Neural cell (in vitro differentiated cells): ENCODE measurements around the gene SPP1. TPM values are rescaled to one million over a fixed set of nuclear protein-coding genes. Genes with fewer than 3 reads are reported as not detected.
A peak's percentile ranks its signal among the peaks of the same experiment; 100 is the strongest.

Experiments used
- H2AFZ ChIP-seq: fragments of 200-600, 300-800 bp; sonication (generic), shearing (Covaris generic); 2 replicates; pipeline ENCODE4 v1.6.0; 2014; ENCODE audit warnings: low read depth, mild to moderate bottlenecking, antibody characterized with exemption, low read length, moderate library complexity
- H3F3A ChIP-seq: fragments of 200-600 bp; shearing (Covaris generic); 2 replicates; pipeline ENCODE4 v1.6.1; 2016; ENCODE audit warnings: mild to moderate bottlenecking, moderate library complexity, mixed read lengths, antibody characterized with exemption, low read length; ENCODE audit not compliant: insufficient read depth, poor library complexity, severe bottlenecking
- H3K27ac ChIP-seq: fragments of 200-600, 300-800 bp; sonication (generic), shearing (Covaris generic); 2 replicates; pipeline ENCODE4 v1.5.1; 2014; ENCODE audit warnings: mild to moderate bottlenecking, low read length, moderate library complexity
- H3K27me3 ChIP-seq: fragments of 300-800, 200-600 bp; sonication (generic), shearing (Covaris generic); 2 replicates; pipeline ENCODE4 v1.6.0; 2014; ENCODE audit warnings: mild to moderate bottlenecking, low read depth, low read length, moderate library complexity; ENCODE audit not compliant: insufficient read depth
- H3K36me3 ChIP-seq: fragments of 300-800, 200-600 bp; sonication (generic), shearing (Covaris generic); 2 replicates; pipeline ENCODE4 v1.5.1; 2014; ENCODE audit warnings: mild to moderate bottlenecking, antibody characterized with exemption, low read length, moderate library complexity; ENCODE audit not compliant: insufficient read depth
- H3K4me2 ChIP-seq: fragments of 300-800, 200-600 bp; sonication (generic), shearing (Covaris generic); 2 replicates; pipeline ENCODE4 v1.6.0; 2014; ENCODE audit warnings: mild to moderate bottlenecking, low read length
- H3K4me3 ChIP-seq: fragments of 300-800, 200-600 bp; sonication (generic), shearing (Covaris generic); 2 replicates; pipeline ENCODE4 v1.5.1; 2014; ENCODE audit warnings: mild to moderate bottlenecking, low read length, moderate library complexity
- H3K79me2 ChIP-seq: fragments of 200-600 bp; shearing (Covaris generic); replicated peaks from 2 replicates; pipeline ENCODE4 v1.6.0; 2014; ENCODE audit warnings: mild to moderate bottlenecking, low read length, moderate library complexity; ENCODE audit not compliant: insufficient read depth
- H3K9ac ChIP-seq: fragments of 300-800, 200-600 bp; sonication (generic), shearing (Covaris generic); 2 replicates; pipeline ENCODE4 v1.6.1; 2016; ENCODE audit warnings: mild to moderate bottlenecking, low read length, mixed read lengths
- H3K9me2 ChIP-seq: fragments of 200-600 bp; shearing (Covaris generic); 2 replicates; pipeline ENCODE4 v1.6.1; 2016; ENCODE audit warnings: mild to moderate bottlenecking, low read length, mixed read lengths; ENCODE audit not compliant: insufficient read depth
- H3K9me3 ChIP-seq: fragments of 200-600, 300-800 bp; sonication (generic), shearing (Covaris generic); 2 replicates; pipeline ENCODE4 v1.6.1; 2016; ENCODE audit warnings: mild to moderate bottlenecking, mixed run types, low read length, moderate library complexity, mixed read lengths
- H4K20me1 ChIP-seq: fragments of 200-600 bp; shearing (Covaris generic); 2 replicates; pipeline ENCODE4 v1.6.1; 2016; ENCODE audit warnings: mild to moderate bottlenecking, mixed run types; ENCODE audit not compliant: insufficient read depth
- EZH2 ChIP-seq: fragments of 200-600, 300-800 bp; shearing (Covaris generic), sonication (generic); IDR thresholded peaks from 2 replicates; pipeline ENCODE4 v1.6.1; 2014; ENCODE audit warnings: antibody characterized with exemption, low read length, borderline replicate concordance, mild to moderate bottlenecking; ENCODE audit not compliant: insufficient read depth, poor library complexity, severe bottlenecking
- MXI1 ChIP-seq: fragments of 450-650 bp; conservative IDR thresholded peaks from 2 replicates; pipeline ENCODE4 v1.6.1; 2014; ENCODE audit warnings: antibody characterized with exemption, mild to moderate bottlenecking; ENCODE audit not compliant: poor library complexity, severe bottlenecking
- RAD21 ChIP-seq: fragments of 450-650 bp; conservative IDR thresholded peaks from 2 replicates; pipeline ENCODE4 v1.6.1; 2014; ENCODE audit warnings: antibody characterized with exemption, mild to moderate bottlenecking, moderate library complexity
- SMC3 ChIP-seq: fragments of 450-650 bp; conservative IDR thresholded peaks from 2 replicates; pipeline ENCODE4 v1.6.1; 2014; ENCODE audit warnings: antibody characterized with exemption, mild to moderate bottlenecking, moderate library complexity; ENCODE audit not compliant: poor library complexity
- TAF1 ChIP-seq: IDR thresholded peaks from 2 replicates; pipeline ENCODE4 v1.6.1; 2012; ENCODE audit warnings: low read depth
- polyA plus RNA-seq: library from polyadenylated mRNA; depleted of rRNA; stranded (reverse); fragments of >200 nt; gene quantifications from 2 replicates; pipeline ENCODE4 v1.2.3, GENCODE V29; 2014
- TF ChIP-seq, protein P1 (sequence below): fragments of 450-650 bp; IDR thresholded peaks from 2 replicates; pipeline ENCODE4 v1.5.1; 2014; ENCODE audit warnings: antibody characterized with exemption, mild to moderate bottlenecking, moderate library complexity; ENCODE audit not compliant: poor library complexity, severe bottlenecking

The SPP1 gene
- polyA plus RNA-seq, 1 donor from 2014 or later, result 0.35 TPM

GRCh38 chr4:87973283-87974169 is 2.0 kb upstream of the SPP1 start:
- no peak overlapping the region for H3K4me3 ChIP-seq
- no peaks in the 10 kb centered on the region for H3K36me3 ChIP-seq
- no peak overlapping the region for H3K9ac ChIP-seq
- no peaks in the 10 kb centered on the region for H3F3A ChIP-seq
- H3K27me3 ChIP-seq, result no peaks in the 10 kb centered on the region
- H3K79me2 ChIP-seq, result no peaks in the 10 kb centered on the region
- TF ChIP-seq TAF1 (no peak), RAD21 (peak; percentile 67), EZH2 (no peak), SMC3 (peak; percentile 78)
- TF ChIP-seq, protein P1, sequence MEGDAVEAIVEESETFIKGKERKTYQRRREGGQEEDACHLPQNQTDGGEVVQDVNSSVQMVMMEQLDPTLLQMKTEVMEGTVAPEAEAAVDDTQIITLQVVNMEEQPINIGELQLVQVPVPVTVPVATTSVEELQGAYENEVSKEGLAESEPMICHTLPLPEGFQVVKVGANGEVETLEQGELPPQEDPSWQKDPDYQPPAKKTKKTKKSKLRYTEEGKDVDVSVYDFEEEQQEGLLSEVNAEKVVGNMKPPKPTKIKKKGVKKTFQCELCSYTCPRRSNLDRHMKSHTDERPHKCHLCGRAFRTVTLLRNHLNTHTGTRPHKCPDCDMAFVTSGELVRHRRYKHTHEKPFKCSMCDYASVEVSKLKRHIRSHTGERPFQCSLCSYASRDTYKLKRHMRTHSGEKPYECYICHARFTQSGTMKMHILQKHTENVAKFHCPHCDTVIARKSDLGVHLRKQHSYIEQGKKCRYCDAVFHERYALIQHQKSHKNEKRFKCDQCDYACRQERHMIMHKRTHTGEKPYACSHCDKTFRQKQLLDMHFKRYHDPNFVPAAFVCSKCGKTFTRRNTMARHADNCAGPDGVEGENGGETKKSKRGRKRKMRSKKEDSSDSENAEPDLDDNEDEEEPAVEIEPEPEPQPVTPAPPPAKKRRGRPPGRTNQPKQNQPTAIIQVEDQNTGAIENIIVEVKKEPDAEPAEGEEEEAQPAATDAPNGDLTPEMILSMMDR, result peak; percentile 80
- H4K20me1 ChIP-seq, result no peaks in the 10 kb centered on the region
- H3K4me2 ChIP-seq, result no peak overlapping the region
- no peaks in the 10 kb centered on the region for H3K9me3 ChIP-seq
- H2AFZ ChIP-seq, result no peak overlapping the region
- no peaks in the 10 kb centered on the region for H3K9me2 ChIP-seq
- H3K27ac ChIP-seq, result no peak overlapping the region

DNA sequence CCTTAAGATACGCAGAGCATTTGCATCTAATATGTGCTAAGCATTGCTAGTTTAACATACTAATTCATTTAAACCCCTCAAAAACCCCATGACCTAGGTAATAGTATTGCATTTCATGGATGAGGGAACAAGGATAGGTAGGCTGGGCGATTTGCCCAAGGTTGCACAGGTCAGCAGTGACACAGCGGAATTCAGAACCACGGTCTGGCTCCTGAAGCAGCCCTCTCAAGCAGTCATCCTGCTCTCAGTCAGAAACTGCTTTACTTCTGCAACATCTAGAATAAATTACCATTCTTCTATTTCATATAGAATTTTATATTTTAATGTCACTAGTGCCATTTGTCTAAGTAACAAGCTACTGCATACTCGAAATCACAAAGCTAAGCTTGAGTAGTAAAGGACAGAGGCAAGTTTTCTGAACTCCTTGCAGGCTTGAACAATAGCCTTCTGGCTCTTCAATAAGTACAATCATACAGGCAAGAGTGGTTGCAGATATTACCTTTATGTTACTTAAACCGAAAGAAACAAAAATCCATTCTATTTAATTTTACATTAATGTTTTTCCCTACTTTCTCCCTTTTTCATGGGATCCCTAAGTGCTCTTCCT is 555 bp upstream of the SPP1 start:
- no peaks in the 10 kb centered on the region for H3K9me3 ChIP-seq
- TF ChIP-seq MXI1, result no peak
- TF ChIP-seq, protein P1, result no peak
- TF ChIP-seq SMC3, result no peak
- no peak for TF ChIP-seq EZH2
- H3F3A ChIP-seq, result no peaks in the 10 kb centered on the region
- H3K9ac ChIP-seq, result no peak overlapping the region
- no peak overlapping the region for H2AFZ ChIP-seq
- H3K79me2 ChIP-seq, result no peaks in the 10 kb centered on the region
- H3K36me3 ChIP-seq, result no peaks in the 10 kb centered on the region
- no peaks in the 10 kb centered on the region for H3K9me2 ChIP-seq
- H3K27me3 ChIP-seq, result no peaks in the 10 kb centered on the region
- no peaks in the 10 kb centered on the region for H4K20me1 ChIP-seq
- H3K4me2 ChIP-seq, result no peak overlapping the region
- H3K27ac ChIP-seq, result no peak overlapping the region
- no peak overlapping the region for H3K4me3 ChIP-seq
